ENCODE measurements around the gene MUC5B. TPM values are rescaled to one million over a fixed set of nuclear protein-coding genes. Genes with fewer than 3 reads are reported as not detected.

The MUC5B gene
- total and polyA plus RNA-seq, 2 donors (not counting 3 experiments of a cell fraction or from before 2014, with no cell fraction given) = not detected

GRCh38 chr11:1237128-1237580, 14.3 kb downstream of the MUC5B start:
- no peak for DNase-seq (ENCODE audit: low read depth, low spot score)
- Histone ChIP-seq H3K27ac (ENCODE audit: insufficient read depth, low read depth, low read length) (no peak overlapping the region), H3K9me3 (replicated peaks; ENCODE audit: control insufficient read depth, insufficient read depth, low read length) (no peaks in the 10 kb centered on the region), H3K36me3 (ENCODE audit: control insufficient read depth in 2 of 2, extremely low read depth in 1 of 2, insufficient read depth in 2 of 2, low read length in 2 of 2) (no peaks in the 10 kb centered on the region), H3K9me1 (replicated peaks; ENCODE audit: control insufficient read depth, extremely low read depth, insufficient read depth, low read length) (no peaks in the 10 kb centered on the region), H3K4me3 (replicated peaks in 1 of 3; ENCODE audit: insufficient read depth in 1 of 3, low read depth in 1 of 3, low read length in 3 of 3) (no peak overlapping the region), H3K4me2 (ENCODE audit: insufficient read depth, low read length) (no peak overlapping the region), H2AFZ (ENCODE audit: low read depth, low read length) (no peak overlapping the region), H3K4me1 (ENCODE audit: control insufficient read depth, extremely low read depth, insufficient read depth, low read length) (no peaks in the 10 kb centered on the region), H3K27me3 (ENCODE audit: control insufficient read depth in 2 of 2, insufficient read depth in 2 of 2, low read length in 2 of 2) (no peaks in the 10 kb centered on the region), H3K9ac (replicated peaks; ENCODE audit: extremely low read depth, insufficient read depth, low read length) (no peak overlapping the region), H4K20me1 (replicated peaks; ENCODE audit: control insufficient read depth, extremely low read depth, insufficient read depth, low read length) (no peaks in the 10 kb centered on the region), H3K79me2 (ENCODE audit: control insufficient read depth, insufficient read depth, low read length) (no peaks in the 10 kb centered on the region)
- CTCF ChIA-PET = no interaction called here
- dilution Hi-C loops (cut with MboI; ENCODE audit: extremely low pct_ligation_motif_present, low sequenced_read_pairs) (no loop called here), intact Hi-C loops (cut with micrococcal nuclease) (no loop called here)
- no TSS peak for BruUV-seq (replicated peaks)
- POLR2A ChIA-PET = no interaction called here
- TF ChIP-seq CTCF (IDR thresholded peaks at IDR 0.05; ENCODE audit: extremely low read depth in 1 of 2, insufficient read depth in 1 of 2, low read depth in 1 of 2, low read length in 2 of 2) (no peak), POLR2AphosphoS5 (IDR thresholded peaks at IDR 0.05; ENCODE audit: insufficient read depth, low read depth, low read length) (no peak), MAX (IDR thresholded peaks at IDR 0.05; ENCODE audit: insufficient read depth, insufficient read length) (no peak), JUN (IDR thresholded peaks at IDR 0.05; ENCODE audit: borderline replicate concordance, insufficient read depth, insufficient read length, low read depth) (no peak), EZH2 (IDR thresholded peaks at IDR 0.05; ENCODE audit: borderline replicate concordance, low read depth, low read length, severe bottlenecking) (no peak), POLR2A (IDR thresholded peaks at IDR 0.05; ENCODE audit: low read depth, low read length) (no peak), MYC (IDR thresholded peaks at IDR 0.05; ENCODE audit: low read depth, low read length) (no peak), FOS (IDR thresholded peaks at IDR 0.05; ENCODE audit: borderline replicate concordance, insufficient read depth, low read length) (no peak), GATA2 (IDR thresholded peaks at IDR 0.05; ENCODE audit: insufficient read depth, insufficient read length, low read depth, low read length) (no peak)
- FAIRE-seq = no peak

All from endothelial cell of umbilical vein (primary cell).